CD14-positive monocyte (primary cell): Measurements from ENCODE around the gene ZNF419. TPM values are rescaled to one million over a fixed set of nuclear protein-coding genes. Genes with fewer than 3 reads are reported as not detected.

Experiments
- DNase-seq, 3 donors: peaks; one replicate each; pipeline ENCODE4 v3.0.0-alpha.2; 2011 to 2022
- H2AFZ ChIP-seq: 2 replicates; pipeline ENCODE4 v1.6.0; 2012; ENCODE audit warnings: mild to moderate bottlenecking, low read depth, low read length, inconsistent platforms; ENCODE audit not compliant: insufficient read depth, poor library complexity, severe bottlenecking
- H3K27ac ChIP-seq, 2 donors: 1 replicate in 1 of 2; 2 replicates in 1 of 2; pipeline ENCODE4 v1.5.1; 2012 to 2013; ENCODE audit warnings: low read length in 2 of 2, control low read depth in 1 of 2, inconsistent platforms in 1 of 2, low read depth in 1 of 2, mild to moderate bottlenecking in 1 of 2
- H3K27me3 ChIP-seq, 2 donors: one replicate each; pipeline versions ENCODE4 v1.6.0 to v1.6.1; 2011 to 2013; ENCODE audit warnings: low read length in 2 of 2; ENCODE audit not compliant: control insufficient read depth in 2 of 2, insufficient read depth in 2 of 2
- H3K36me3 ChIP-seq, 2 donors: replicated peaks in 1 of 2; 1 replicate in 1 of 2; 2 replicates in 1 of 2; pipeline versions ENCODE4 v1.5.1 to v1.6.1; 2012 to 2013; ENCODE audit warnings: low read length in 2 of 2, control low read depth in 1 of 2, inconsistent platforms in 1 of 2, mild to moderate bottlenecking in 1 of 2; ENCODE audit not compliant: insufficient read depth in 2 of 2, control insufficient read depth in 1 of 2
- H3K4me1 ChIP-seq, 2 donors: 1 replicate in 1 of 2; 2 replicates in 1 of 2; pipeline versions ENCODE4 v1.5.1 to v1.6.1; 2012 to 2013; ENCODE audit warnings: low read length in 2 of 2, control low read depth in 1 of 2, inconsistent platforms in 1 of 2, mild to moderate bottlenecking in 1 of 2, moderate library complexity in 1 of 2; ENCODE audit not compliant: insufficient read depth in 2 of 2, control insufficient read depth in 1 of 2
- H3K4me2 ChIP-seq: replicated peaks from 2 replicates; pipeline ENCODE3; 2012; ENCODE audit warnings: low read length, moderate library complexity, mild to moderate bottlenecking; ENCODE audit not compliant: poor library complexity, severe bottlenecking; ENCODE audit errors: extremely low read depth
- H3K4me3 ChIP-seq, 3 experiments: fragments of 200-600 bp in 1 of 3; sonication (generic) in 1 of 3; replicated peaks in 1 of 3; 1 replicate in 2 of 3; 2 replicates in 1 of 3; pipeline ENCODE4 v1.5.1; 2011 to 2013; ENCODE audit warnings: low read length in 3 of 3, mild to moderate bottlenecking in 3 of 3, control low read depth in 2 of 3, low read depth in 2 of 3, inconsistent platforms in 1 of 3, moderate library complexity in 1 of 3
- H3K79me2 ChIP-seq: 2 replicates; pipeline ENCODE4 v1.6.0; 2012; ENCODE audit warnings: mild to moderate bottlenecking, control low read depth, inconsistent platforms, low read length, moderate library complexity; ENCODE audit not compliant: insufficient read depth
- H3K9ac ChIP-seq: 2 replicates; pipeline ENCODE4 v1.6.0; 2017; ENCODE audit warnings: low read length, mild to moderate bottlenecking; ENCODE audit not compliant: insufficient read depth, poor library complexity, severe bottlenecking
- H3K9me3 ChIP-seq, 2 donors: replicated peaks in 1 of 2; 1 replicate in 1 of 2; 2 replicates in 1 of 2; pipeline versions ENCODE4 v1.5.1 to v1.6.1; 2012 to 2013; ENCODE audit warnings: low read length in 2 of 2, control low read depth in 1 of 2; ENCODE audit not compliant: control insufficient read depth in 1 of 2, insufficient read depth in 1 of 2
- H4K20me1 ChIP-seq: 2 replicates; pipeline ENCODE4 v1.6.0; 2012; ENCODE audit warnings: mild to moderate bottlenecking, low read length, control low read depth, moderate library complexity; ENCODE audit not compliant: insufficient read depth
- H3K27ac Mint-ChIP-seq, 7 donors: one replicate each; pipeline ENCODE4 v1.8.0; 2020; ENCODE audit warnings: mild to moderate bottlenecking in 7 of 7, mixed read lengths in 7 of 7, moderate library complexity in 6 of 7, inconsistent platforms in 2 of 7
- H3K27me3 Mint-ChIP-seq, 3 donors: one replicate each; pipeline ENCODE4 v1.8.0; 2021 to 2022; ENCODE audit warnings: low read depth in 3 of 3, mild to moderate bottlenecking in 3 of 3, mixed read lengths in 3 of 3, moderate library complexity in 3 of 3, inconsistent platforms in 1 of 3
- H3K36me3 Mint-ChIP-seq, 2 donors: one replicate each; pipeline ENCODE4 v1.8.0; 2020; ENCODE audit warnings: mixed read lengths in 2 of 2, inconsistent platforms in 1 of 2, mild to moderate bottlenecking in 1 of 2
- H3K4me1 Mint-ChIP-seq: one replicate; pipeline ENCODE4 v1.8.0; 2020; ENCODE audit warnings: mild to moderate bottlenecking, mixed read lengths
- H3K4me3 Mint-ChIP-seq, 2 donors: one replicate each; pipeline ENCODE4 v1.8.0; 2020; ENCODE audit warnings: mild to moderate bottlenecking in 2 of 2, mixed read lengths in 2 of 2, moderate library complexity in 1 of 2
- H3K9me3 Mint-ChIP-seq, 7 donors: one replicate each; pipeline ENCODE4 v1.8.0; 2020 to 2022; ENCODE audit warnings: mixed read lengths in 7 of 7, mild to moderate bottlenecking in 6 of 7, moderate library complexity in 6 of 7, inconsistent platforms in 2 of 7
- CTCF ChIP-seq: fragments of 200-600 bp; IDR thresholded peaks from one replicate; pipeline ENCODE4 v1.8.0; 2022; ENCODE audit warnings: antibody characterized with exemption, mild to moderate bottlenecking
- WGBS: methylation state at CpG from one replicate; pipeline ENCODE4 v1.1.5; 2013; ENCODE audit warnings: missing lambda C conversion rate; ENCODE audit not compliant: insufficient coverage; 5-methylcytosine and 5-hydroxymethylcytosine counted together
- intact Hi-C, 2 donors: fragments of 100-400 bp; cut with micrococcal nuclease; formaldehyde crosslinking; loops; one replicate each; pipeline versions ENCODE4 v1.15.0 to v1.15.1; 2023
- polyA plus RNA-seq, 3 donors: library from polyadenylated mRNA; depleted of rRNA in 1 of 3; unstranded in 2 of 3; stranded (reverse) in 1 of 3; fragments of 300-500 nt in 2 of 3; fragments of >200 nt in 1 of 3; fragmentation: Illumina TruSeq in 2 of 3; gene quantifications; 1 replicate in 2 of 3; 2 replicates in 1 of 3; pipeline ENCODE4 v1.2.3, GENCODE V29; 2012 to 2021
- small RNA-seq: library from RNA; depleted of rRNA; stranded (forward); fragments of <200 nt; gene quantifications from one replicate; pipeline ENCODE3, GENCODE V24; 2012; ENCODE audit warnings: low read depth; ENCODE audit not compliant: insufficient read length

The ZNF419 gene
- polyA plus RNA-seq, 3 donors = 1.3 to 1.6 (median 1.4) TPM

GRCh38 chr19:57527136-57527881, 39.8 kb downstream of the ZNF419 start, which contains the start of gene ZNF549:
Gene ZNF549 (plus strand): TSS chr19:57527356. CDS start chr19:57527574, 218 bp downstream.
- H2AFZ ChIP-seq = peak within 1 kb of the TSS; percentile 97
- H3K4me1 ChIP-seq = peaks cover 12 to 17% of the 10 kb centered on the region in 2 donors
- peak; percentile 66 to 73 (median 68) for DNase-seq
- H3K9ac ChIP-seq = peak within 1 kb of the TSS; percentile 75
- Mint-ChIP-seq H3K27ac (peak within 1 kb of the TSS; percentile 35 to 91 (median 78)), H3K4me1 (peaks cover 12% of the 10 kb centered on the region), H3K27me3 (peaks cover 0 to 4% (median 3%) of the 10 kb centered on the region in 3 donors), H3K36me3 (peaks cover 19 to 20% of the 10 kb centered on the region in 2 donors), H3K4me3 (peak within 1 kb of the TSS; percentile 90 to 95), H3K9me3 (peaks cover 28 to 72% (median 63%) of the 10 kb centered on the region in 7 donors)
- TF ChIP-seq CTCF = no peak
- H3K4me3 ChIP-seq = peak within 1 kb of the TSS; percentile 55 to 94 (median 93)
- H3K27ac ChIP-seq = peak within 1 kb of the TSS; percentile 46 to 84
- H3K79me2 ChIP-seq = peaks cover 10% of the 10 kb centered on the region
- H3K4me2 ChIP-seq = peak within 1 kb of the TSS; percentile 96
- H4K20me1 ChIP-seq = no peaks in the 10 kb centered on the region
- H3K36me3 ChIP-seq = peaks cover 4 to 24% of the 10 kb centered on the region in 2 donors
- intact Hi-C loops = loop anchor here in 1 of 2 donors (10.0 kb wide), 1 partner anchor 47 kb away; the partner anchor contains the start of gene ZNF416
- H3K27me3 ChIP-seq = no peaks in the 10 kb centered on the region
- peaks cover 38 to 42% of the 10 kb centered on the region in 2 donors for H3K9me3 ChIP-seq
- whole genome bisulfite sequencing = under 1% methylated on average over 64 of the region's 64 CpGs

- intact Hi-C loops = no loop called here
- Histone ChIP-seq H3K79me2 (no peaks in the 10 kb centered on the region), H3K4me3 (peak overlapping the region in 1 of 3 experiments; percentile 44), H3K36me3 (peaks cover 31 to 94% of the 10 kb centered on the region in 2 donors), H2AFZ (no peak overlapping the region), H4K20me1 (no peaks in the 10 kb centered on the region), H3K27me3 (no peaks in the 10 kb centered on the region), H3K9me3 (peaks cover 79 to 100% of the 10 kb centered on the region in 2 donors), H3K27ac (no peak overlapping the region), H3K9ac (no peak overlapping the region), H3K4me1 (no peaks in the 10 kb centered on the region), H3K4me2 (no peak overlapping the region)
- no peak for TF ChIP-seq CTCF
- Mint-ChIP-seq H3K36me3 (peaks cover 68 to 71% of the 10 kb centered on the region in 2 donors), H3K4me1 (no peaks in the 10 kb centered on the region), H3K27ac (no peak overlapping the region), H3K4me3 (no peak overlapping the region), H3K9me3 (peaks cover 76 to 100% (median 93%) of the 10 kb centered on the region in 7 donors), H3K27me3 (peaks cover 0 to 3% (median 0%) of the 10 kb centered on the region in 3 donors)
- no peak for DNase-seq
- WGBS = 80% methylated on average over 1 of the region's 7 CpGs
Measured at GRCh38 chr19:57537953-57538547, 50.5 kb downstream of the ZNF419 start.

Small RNA genes lying within 50 kb of the gene (small RNA-seq; reads per million reads assigned to genes)
- gene VN1R107P = not detected

Other genes with a start within 250 kb of the ZNF419 start
- 1 to 10 TPM; 1.3 to 3.4 (median 3.3) TPM for gene ZNF805, start 247.1 kb upstream of the ZNF419 start, polyA plus RNA-seq
- 1 to 10 TPM; 2.8 to 4.5 (median 3.5) TPM for gene ZNF460, start 207.3 kb upstream of the ZNF419 start, polyA plus RNA-seq
- gene ZNF543, start 167.3 kb upstream of the ZNF419 start, polyA plus RNA-seq = 1 to 10 TPM in 1 of 3 donors, under 1 TPM in 2; 0.85 to 1.1 (median 0.99) TPM
- gene ZNF304, start 136.5 kb upstream of the ZNF419 start, polyA plus RNA-seq = 1 to 10 TPM in 2 of 3 donors, under 1 TPM in 1; 0.96 to 2.9 (median 1.0) TPM
- 10 to 100 TPM in 2 of 3 donors, 1 to 10 TPM in 1; 7.4 to 13.9 (median 11.5) TPM for gene TRAPPC2B, start 124.2 kb upstream of the ZNF419 start, polyA plus RNA-seq
- gene ZNF547, start 124.2 kb upstream of the ZNF419 start, polyA plus RNA-seq = under 1 TPM in 2 of 3 donors, not detected in 1; 0.30 to 0.32 TPM
- 10 to 100 TPM in 1 of 3 donors, 1 to 10 TPM in 2; 4.6 to 20.7 (median 6.0) TPM for gene ZNF548, start 97.9 kb upstream of the ZNF419 start, polyA plus RNA-seq
- 1 to 10 TPM; 1.4 to 3.3 (median 2.3) TPM for gene ZNF17, start 76.6 kb upstream of the ZNF419 start, polyA plus RNA-seq
- gene ZNF749, start 52.4 kb upstream of the ZNF419 start, polyA plus RNA-seq = 1 to 10 TPM; 3.4 to 9.0 (median 3.7) TPM
- gene VN1R1, start 30.6 kb upstream of the ZNF419 start, polyA plus RNA-seq = under 1 TPM in 2 of 3 donors, not detected in 1; 0.07 to 0.08 TPM
- gene ZNF772, start 10.2 kb upstream of the ZNF419 start, polyA plus RNA-seq = 1 to 10 TPM in 1 of 3 donors, under 1 TPM in 2; 0.32 to 1.2 (median 0.99) TPM
- gene ZNF773, start 12.2 kb downstream of the ZNF419 start, polyA plus RNA-seq = 1 to 10 TPM in 1 of 3 donors, under 1 TPM in 2; 0.87 to 1.6 (median 0.92) TPM
- 1 to 10 TPM in 1 of 3 donors, under 1 TPM in 2; 0.54 to 1.5 (median 0.74) TPM for gene ZNF549, start 39.6 kb downstream of the ZNF419 start, polyA plus RNA-seq
- gene ZNF550, start 72.1 kb downstream of the ZNF419 start, polyA plus RNA-seq = 1 to 10 TPM in 1 of 3 donors, under 1 TPM in 2; 0.25 to 2.7 (median 0.65) TPM
- 1 to 10 TPM in 2 of 3 donors, under 1 TPM in 1; 0.48 to 2.1 (median 1.4) TPM for gene ZNF416, start 91.2 kb downstream of the ZNF419 start, polyA plus RNA-seq
- gene ZIK1, start 96.4 kb downstream of the ZNF419 start, polyA plus RNA-seq = 1 to 10 TPM in 2 of 3 donors, under 1 TPM in 1; 0.51 to 1.1 (median 1.0) TPM
- 1 to 10 TPM in 1 of 3 donors, under 1 TPM in 2; 0.72 to 1.3 (median 0.84) TPM for gene ZNF530, start 112.1 kb downstream of the ZNF419 start, polyA plus RNA-seq
- gene ZNF134, start 126.5 kb downstream of the ZNF419 start, polyA plus RNA-seq = 1 to 10 TPM; 2.2 to 5.4 (median 3.3) TPM
- gene ZNF211, start 145.4 kb downstream of the ZNF419 start, polyA plus RNA-seq = 10 to 100 TPM in 1 of 3 donors, 1 to 10 TPM in 2; 4.5 to 13.9 (median 6.1) TPM
- not detected for gene ZSCAN4, start 181.2 kb downstream of the ZNF419 start, polyA plus RNA-seq
- gene ZNF551, start 194.2 kb downstream of the ZNF419 start, polyA plus RNA-seq = 1 to 10 TPM; 1.1 to 3.3 (median 2.3) TPM
- gene ZNF154, start 221.5 kb downstream of the ZNF419 start, polyA plus RNA-seq = under 1 TPM in 1 of 3 donors, not detected in 2; 0.52 TPM
- 1 to 10 TPM; 4.0 to 4.8 (median 4.5) TPM for gene ZNF671, start 239.9 kb downstream of the ZNF419 start, polyA plus RNA-seq